Keratinocyte (primary cell): ENCODE results near the gene RBMS3. TPM values are rescaled to one million over a fixed set of nuclear protein-coding genes. Genes with fewer than 3 reads are reported as not detected.

ENCODE experiments used
- DNase-seq: peaks from one replicate; pipeline ENCODE4 v3.0.0-alpha.2; 2011; ENCODE audit warnings: low read depth, missing footprints, low spot score
- FAIRE-seq: peaks from 2 replicates; lab custom pipeline; 2011; peaks lifted over from hg19 to GRCh38; lab: Jason Lieb, UNC
- H2AFZ ChIP-seq: 2 replicates; pipeline ENCODE4 v1.6.0; 2012; ENCODE audit warnings: low read length, control low read depth, inconsistent platforms; ENCODE audit not compliant: control insufficient read depth
- H3K27ac ChIP-seq: 2 replicates; pipeline ENCODE4 v1.5.1; 2011; ENCODE audit warnings: low read length; ENCODE audit not compliant: control insufficient read depth, insufficient read depth
- H3K27me3 ChIP-seq: 3 replicates; pipeline ENCODE4 v1.6.0; 2011; ENCODE audit warnings: low read length; ENCODE audit not compliant: control insufficient read depth, insufficient read depth; ENCODE audit errors: extremely low read depth
- H3K36me3 ChIP-seq, 2 experiments: 2 replicates in 1 of 2; 3 replicates in 1 of 2; pipeline ENCODE4 v1.5.1; 2011; ENCODE audit warnings: low read length in 2 of 2, mild to moderate bottlenecking in 1 of 2; ENCODE audit not compliant: control insufficient read depth in 2 of 2, insufficient read depth in 2 of 2; ENCODE audit errors: extremely low read depth in 1 of 2
- H3K4me1 ChIP-seq: 3 replicates; pipeline ENCODE4 v1.5.1; 2011; ENCODE audit warnings: low read length; ENCODE audit not compliant: control insufficient read depth, insufficient read depth; ENCODE audit errors: extremely low read depth
- H3K4me2 ChIP-seq: 3 replicates; pipeline ENCODE4 v1.6.0; 2011; ENCODE audit warnings: low read depth, low read length; ENCODE audit not compliant: control insufficient read depth, insufficient read depth; ENCODE audit errors: extremely low read depth
- H3K4me3 ChIP-seq, 3 experiments: fragments of 200-600 bp in 1 of 3; sonication (generic) in 1 of 3; 2 replicates in 2 of 3; 3 replicates in 1 of 3; pipeline ENCODE4 v1.5.1; 2011 to 2016; ENCODE audit warnings: low read length in 3 of 3, mild to moderate bottlenecking in 3 of 3, control low read depth in 2 of 3, inconsistent platforms in 1 of 3, low read depth in 1 of 3, mixed read lengths in 1 of 3, mixed run types in 1 of 3, moderate library complexity in 1 of 3; ENCODE audit not compliant: control insufficient read depth in 2 of 3, insufficient read depth in 2 of 3; ENCODE audit errors: extremely low read depth in 1 of 3
- H3K79me2 ChIP-seq: 2 replicates; pipeline ENCODE4 v1.6.0; 2012; ENCODE audit warnings: low read length; ENCODE audit not compliant: control insufficient read depth, insufficient read depth
- H3K9ac ChIP-seq: 3 replicates; pipeline ENCODE4 v1.6.0; 2011; ENCODE audit warnings: low read length; ENCODE audit not compliant: control insufficient read depth, insufficient read depth; ENCODE audit errors: extremely low read depth
- H3K9me1 ChIP-seq: 3 replicates; pipeline ENCODE4 v1.6.0; 2011; ENCODE audit warnings: low read length; ENCODE audit not compliant: control insufficient read depth, insufficient read depth; ENCODE audit errors: extremely low read depth
- H3K9me3 ChIP-seq: 2 replicates; pipeline ENCODE4 v1.5.1; 2012; ENCODE audit warnings: low read depth, low read length; ENCODE audit not compliant: control insufficient read depth
- H4K20me1 ChIP-seq: 3 replicates; pipeline ENCODE4 v1.6.0; 2011; ENCODE audit warnings: low read length; ENCODE audit not compliant: control insufficient read depth, insufficient read depth; ENCODE audit errors: extremely low read depth
- EZH2 ChIP-seq: IDR thresholded peaks from one replicate; pipeline ENCODE4 v1.6.1; 2012; ENCODE audit warnings: inconsistent platforms, mild to moderate bottlenecking, low read length, moderate library complexity
- dilution Hi-C: fragments of 300-500 bp; cut with MboI; formaldehyde crosslinking; loops from one replicate; pipeline ENCODE4 v1.7.0; 2020; ENCODE audit warnings: low sequenced_read_pairs; ENCODE audit not compliant: extremely low pct_ligation_motif_present
- polyA plus RNA-seq, 5 experiments: library from polyadenylated mRNA; depleted of rRNA in 3 of 5; stranded (reverse) in 3 of 5; stranded (forward) in 1 of 5; unstranded in 1 of 5; fragments of >200 nt; gene quantifications; 1 replicate in 1 of 5; 2 replicates in 3 of 5; 3 replicates in 1 of 5; pipeline versions ENCODE4 v1.2.1 to v1.2.3, GENCODE V29; 2011 to 2012; ENCODE audit warnings: missing spikeins in 2 of 5, low read depth in 1 of 5, low replicate concordance in 1 of 5
- TF ChIP-seq, protein P1 (sequence below), 3 experiments: IDR thresholded peaks in 1 of 3; conservative IDR thresholded peaks in 1 of 3; optimal IDR thresholded peaks in 1 of 3; 2 replicates in 2 of 3; 3 replicates in 1 of 3; pipeline versions ENCODE3 to v1.5.1; 2011; ENCODE audit warnings: low read length in 3 of 3, mild to moderate bottlenecking in 3 of 3, moderate library complexity in 2 of 3, control low read depth in 1 of 3, inconsistent platforms in 1 of 3; ENCODE audit not compliant: insufficient read depth in 2 of 3; ENCODE audit errors: extremely low read depth in 1 of 3

The RBMS3 gene
- polyA plus RNA-seq, 1 donor (not counting 4 experiments of a cell fraction or from before 2014, with no cell fraction given) = 2.3 TPM

GRCh38 chr3:29312395-29312794 is 31.5 kb downstream of the RBMS3 start:
- H3K27me3 ChIP-seq = no peaks in the 10 kb centered on the region
- FAIRE-seq = no peak
- DNase-seq = no peak
- no peak overlapping the region for H3K4me3 ChIP-seq
- H3K4me2 ChIP-seq = no peak overlapping the region
- no peaks in the 10 kb centered on the region for H3K9me3 ChIP-seq
- no peak overlapping the region for H2AFZ ChIP-seq
- H4K20me1 ChIP-seq = no peaks in the 10 kb centered on the region
- H3K79me2 ChIP-seq = no peaks in the 10 kb centered on the region
- H3K9me1 ChIP-seq = no peaks in the 10 kb centered on the region
- no peak overlapping the region for H3K27ac ChIP-seq
- no peaks in the 10 kb centered on the region for H3K36me3 ChIP-seq
- no peaks in the 10 kb centered on the region for H3K4me1 ChIP-seq
- TF ChIP-seq, protein P1, sequence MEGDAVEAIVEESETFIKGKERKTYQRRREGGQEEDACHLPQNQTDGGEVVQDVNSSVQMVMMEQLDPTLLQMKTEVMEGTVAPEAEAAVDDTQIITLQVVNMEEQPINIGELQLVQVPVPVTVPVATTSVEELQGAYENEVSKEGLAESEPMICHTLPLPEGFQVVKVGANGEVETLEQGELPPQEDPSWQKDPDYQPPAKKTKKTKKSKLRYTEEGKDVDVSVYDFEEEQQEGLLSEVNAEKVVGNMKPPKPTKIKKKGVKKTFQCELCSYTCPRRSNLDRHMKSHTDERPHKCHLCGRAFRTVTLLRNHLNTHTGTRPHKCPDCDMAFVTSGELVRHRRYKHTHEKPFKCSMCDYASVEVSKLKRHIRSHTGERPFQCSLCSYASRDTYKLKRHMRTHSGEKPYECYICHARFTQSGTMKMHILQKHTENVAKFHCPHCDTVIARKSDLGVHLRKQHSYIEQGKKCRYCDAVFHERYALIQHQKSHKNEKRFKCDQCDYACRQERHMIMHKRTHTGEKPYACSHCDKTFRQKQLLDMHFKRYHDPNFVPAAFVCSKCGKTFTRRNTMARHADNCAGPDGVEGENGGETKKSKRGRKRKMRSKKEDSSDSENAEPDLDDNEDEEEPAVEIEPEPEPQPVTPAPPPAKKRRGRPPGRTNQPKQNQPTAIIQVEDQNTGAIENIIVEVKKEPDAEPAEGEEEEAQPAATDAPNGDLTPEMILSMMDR (optimal IDR thresholded peaks at IDR 0.05 in 1 of 3, IDR thresholded peaks at IDR 0.05 in 1 of 3, conservative IDR thresholded peaks at IDR 0.05 in 1 of 3; ENCODE audit: extremely low read depth in 1 of 3, insufficient read depth in 2 of 3, low read length in 3 of 3) = no peak
- no peak for TF ChIP-seq EZH2
- no peak overlapping the region for H3K9ac ChIP-seq
- dilution Hi-C loops = no loop called here

GRCh38 chr3:29312960-29313452 is 32.1 kb downstream of the RBMS3 start:
- no peak overlapping the region for H3K9ac ChIP-seq
- H3K9me3 ChIP-seq = no peaks in the 10 kb centered on the region
- H2AFZ ChIP-seq = no peak overlapping the region
- H3K27ac ChIP-seq = no peak overlapping the region
- dilution Hi-C loops = no loop called here
- FAIRE-seq (peak; percentile 17), DNase-seq (no peak)
- H3K4me3 ChIP-seq = no peak overlapping the region
- H3K4me1 ChIP-seq = no peaks in the 10 kb centered on the region
- H3K4me2 ChIP-seq = no peak overlapping the region
- H3K79me2 ChIP-seq = no peaks in the 10 kb centered on the region
- H3K9me1 ChIP-seq = no peaks in the 10 kb centered on the region
- TF ChIP-seq, protein P1 (optimal IDR thresholded peaks at IDR 0.05 in 1 of 3, IDR thresholded peaks at IDR 0.05 in 1 of 3, conservative IDR thresholded peaks at IDR 0.05 in 1 of 3; ENCODE audit: extremely low read depth in 1 of 3, insufficient read depth in 2 of 3, low read length in 3 of 3) = no peak
- no peak for TF ChIP-seq EZH2
- no peaks in the 10 kb centered on the region for H4K20me1 ChIP-seq
- H3K27me3 ChIP-seq = no peaks in the 10 kb centered on the region
- no peaks in the 10 kb centered on the region for H3K36me3 ChIP-seq
